ENCODE measurements around the gene MYT1.
"Not testable (repeated sequence)": the region's sequence is repeated elsewhere in the genome, so short reads cannot be mapped to it uniquely, and the experiment has no call there.

The MYT1 gene

GRCh38 chr20:64129146-64129782, 35.0 kb upstream of the MYT1 start:
- Histone ChIP-seq H3K36me3 (no peaks in the 10 kb centered on the region), H3K9me3 (replicated peaks in 1 of 11) (peaks cover 0 to 5% (median 0%) of the 10 kb centered on the region in 11 experiments; a peak in 1 of 22 replicates), H4K20me1 (peaks cover 0 to 5% (median 0%) of the 10 kb centered on the region in 11 experiments; a peak in 2 of 22 replicates), H3K27ac (no peak overlapping the region), H3K4me1 (no peaks in the 10 kb centered on the region), H3K9ac (no peak overlapping the region), H3K4me2 (no peak overlapping the region), H3K27me3 (peaks cover 0 to 6% (median 0%) of the 10 kb centered on the region in 11 experiments; a peak in 3 of 22 replicates), H3K4me3 (no peak overlapping the region)
- TF ChIP-seq Cebpa-rat (IDR thresholded peaks at IDR 0.05), result no peak

- Histone ChIP-seq H3K4me3 (no peak overlapping the region), H3K4me2 (no peak overlapping the region), H3K27me3 (peaks cover 0 to 6% (median 0%) of the 10 kb centered on the region in 11 experiments; a peak in 3 of 22 replicates), H3K9ac (no peak overlapping the region), H3K9me3 (replicated peaks in 1 of 11) (peaks cover 0 to 5% (median 0%) of the 10 kb centered on the region in 11 experiments; a peak in 1 of 22 replicates), H3K4me1 (no peaks in the 10 kb centered on the region), H3K36me3 (no peaks in the 10 kb centered on the region), H3K27ac (no peak overlapping the region), H4K20me1 (peaks cover 0 to 5% (median 0%) of the 10 kb centered on the region in 11 experiments; a peak in 2 of 22 replicates)
- TF ChIP-seq Cebpa-rat (IDR thresholded peaks at IDR 0.05), result no peak
Observed at GRCh38 chr20:64130271-64130670, 34.0 kb upstream of the MYT1 start.

GRCh38 chr20:64130876-64131275, 33.4 kb upstream of the MYT1 start:
- Histone ChIP-seq H3K9me3 (replicated peaks in 1 of 11) (peaks cover 0 to 5% (median 0%) of the 10 kb centered on the region in 11 experiments; a peak in 1 of 22 replicates), H3K27me3 (peaks cover 0 to 6% (median 0%) of the 10 kb centered on the region in 11 experiments; a peak in 3 of 22 replicates), H4K20me1 (peaks cover 0 to 5% (median 0%) of the 10 kb centered on the region in 11 experiments; a peak in 2 of 22 replicates), H3K9ac (no peak overlapping the region), H3K4me3 (no peak overlapping the region), H3K4me2 (no peak overlapping the region), H3K27ac (no peak overlapping the region), H3K36me3 (no peaks in the 10 kb centered on the region), H3K4me1 (no peaks in the 10 kb centered on the region)
- no peak for TF ChIP-seq Cebpa-rat (IDR thresholded peaks at IDR 0.05)

- TF ChIP-seq Cebpa-rat (IDR thresholded peaks at IDR 0.05), result no peak
- peaks cover 0 to 6% (median 0%) of the 10 kb centered on the region in 11 experiments; a peak in 3 of 22 replicates for H3K27me3 ChIP-seq
- no peak overlapping the region for H3K4me2 ChIP-seq
- peaks cover 0 to 5% (median 0%) of the 10 kb centered on the region in 11 experiments; a peak in 1 of 22 replicates for H3K9me3 ChIP-seq (replicated peaks in 1 of 11)
- H4K20me1 ChIP-seq, result peaks cover 0 to 5% (median 0%) of the 10 kb centered on the region in 11 experiments; a peak in 2 of 22 replicates
- H3K27ac ChIP-seq, result no peak overlapping the region
- H3K9ac ChIP-seq, result no peak overlapping the region
- H3K36me3 ChIP-seq, result no peaks in the 10 kb centered on the region
- no peaks in the 10 kb centered on the region for H3K4me1 ChIP-seq
- H3K4me3 ChIP-seq, result no peak overlapping the region
Observed at GRCh38 chr20:64131406-64131805, 32.8 kb upstream of the MYT1 start.

GRCh38 chr20:64133951-64134407, 30.3 kb upstream of the MYT1 start:
- H3K36me3 ChIP-seq, result no peaks in the 10 kb centered on the region
- no peak overlapping the region for H3K4me3 ChIP-seq
- no peak overlapping the region for H3K4me2 ChIP-seq
- no peak overlapping the region for H3K9ac ChIP-seq
- no peaks in the 10 kb centered on the region for H3K9me3 ChIP-seq (replicated peaks in 1 of 11)
- H4K20me1 ChIP-seq, result peaks cover 0 to 5% (median 0%) of the 10 kb centered on the region in 11 experiments; a peak in 2 of 22 replicates
- no peak for TF ChIP-seq Cebpa-rat (IDR thresholded peaks at IDR 0.05)
- peaks cover 0 to 5% (median 0%) of the 10 kb centered on the region in 11 experiments; a peak in 3 of 22 replicates for H3K27me3 ChIP-seq
- H3K4me1 ChIP-seq, result 0 out of 20 replicates have a peak, but pooled peaks cover 0 to 3% (median 0%) of the 10 kb centered on the region in 10 experiments
- no peak overlapping the region for H3K27ac ChIP-seq

- not testable (repeated sequence) for H3K36me3 ChIP-seq; H3K9ac ChIP-seq; H3K4me3 ChIP-seq; H3K27ac ChIP-seq; H3K4me2 ChIP-seq; H4K20me1 ChIP-seq; H3K27me3 ChIP-seq; H3K9me3 ChIP-seq (replicated peaks in 1 of 11); H3K4me1 ChIP-seq
Observed at GRCh38 chr20:64134744-64135143, 29.5 kb upstream of the MYT1 start.

- TF ChIP-seq Cebpa-rat (IDR thresholded peaks at IDR 0.05), result no peak
- Histone ChIP-seq H3K36me3 (no peaks in the 10 kb centered on the region), H3K4me1 (peaks cover 0 to 5% (median 0%) of the 10 kb centered on the region in 10 experiments; a peak in 1 of 20 replicates), H3K9ac (no peak overlapping the region), H3K27me3 (no peaks in the 10 kb centered on the region), H4K20me1 (peaks cover 0 to 5% (median 0%) of the 10 kb centered on the region in 11 experiments; a peak in 2 of 22 replicates), H3K9me3 (replicated peaks in 1 of 11) (no peaks in the 10 kb centered on the region), H3K27ac (no peak overlapping the region), H3K4me3 (no peak overlapping the region), H3K4me2 (no peak overlapping the region)
Observed at GRCh38 chr20:64136004-64136710, 28.1 kb upstream of the MYT1 start.

- no peak for TF ChIP-seq Cebpa-rat (IDR thresholded peaks at IDR 0.05)
- H3K4me1 ChIP-seq, result peaks cover 4 to 18% (median 9%) of the 10 kb centered on the region in 10 experiments
- H3K27ac ChIP-seq, result no peak overlapping the region
- H4K20me1 ChIP-seq, result peaks cover 0 to 5% (median 0%) of the 10 kb centered on the region in 11 experiments; a peak in 2 of 22 replicates
- H3K36me3 ChIP-seq, result no peaks in the 10 kb centered on the region
- no peak overlapping the region for H3K4me3 ChIP-seq
- H3K9me3 ChIP-seq (replicated peaks in 1 of 11), result no peaks in the 10 kb centered on the region
- no peaks in the 10 kb centered on the region for H3K27me3 ChIP-seq
- no peak overlapping the region for H3K4me2 ChIP-seq
- no peak overlapping the region for H3K9ac ChIP-seq
Observed at GRCh38 chr20:64137598-64138031, 26.6 kb upstream of the MYT1 start.

GRCh38 chr20:64138276-64138815, 25.9 kb upstream of the MYT1 start:
- Histone ChIP-seq H3K9ac (no peak overlapping the region), H3K36me3 (no peaks in the 10 kb centered on the region), H3K4me3 (no peak overlapping the region), H3K27ac (no peak overlapping the region), H4K20me1 (peaks cover 0 to 5% (median 0%) of the 10 kb centered on the region in 11 experiments; a peak in 2 of 22 replicates), H3K27me3 (no peaks in the 10 kb centered on the region), H3K9me3 (replicated peaks in 1 of 11) (no peaks in the 10 kb centered on the region), H3K4me1 (peaks cover 10 to 26% (median 16%) of the 10 kb centered on the region in 10 experiments), H3K4me2 (no peak overlapping the region)
- TF ChIP-seq Cebpa-rat (IDR thresholded peaks at IDR 0.05), result no peak

Measured in BLaER1 treated with 17β-estradiol and CSF1 and Interleukin-3, amounts not matched to agents 10 nM and 100 nM (cell line).